NCI-H460 (cell line): ENCODE data around the gene MAP3K5. TPM values are rescaled to one million over a fixed set of nuclear protein-coding genes. Genes with fewer than 3 reads are reported as not detected.
"Not testable (repeated sequence)": the region's sequence is repeated elsewhere in the genome, so short reads cannot be mapped to it uniquely, and the experiment has no call there.

ENCODE experiments used
- DNase-seq: peaks from one replicate; pipeline ENCODE4 v3.0.0-alpha.2; 2016; ENCODE audit warnings: low read depth; ENCODE audit errors: extremely low read depth
- total RNA-seq: library from RNA; depleted of rRNA; stranded (reverse); fragments of >200 nt; shearing (Covaris generic); gene quantifications from 2 replicates; pipeline ENCODE4 v1.2.3, GENCODE V29; 2014

Gene MAP3K5
- total RNA-seq, 1 experiment from 2014 or later, result 6.8 TPM

GRCh38 chr6:136772685-136773472 lies 19.4 kb downstream of the MAP3K5 start:
- no peak for DNase-seq

GRCh38 chr6:136771306-136771705 lies 21.0 kb downstream of the MAP3K5 start:
- no peak for DNase-seq

GRCh38 chr6:136769759-136770158 lies 22.5 kb downstream of the MAP3K5 start:
- no peak for DNase-seq

- DNase-seq, result no peak
These were observed 23.2 kb downstream of the MAP3K5 start for GRCh38 chr6:136769124-136769523.

GRCh38 chr6:136767570-136768309 lies 24.5 kb downstream of the MAP3K5 start:
- DNase-seq, result no peak

GRCh38 chr6:136767103-136767502 lies 25.2 kb downstream of the MAP3K5 start:
- no peak for DNase-seq

GRCh38 chr6:136766274-136766673 lies 26.0 kb downstream of the MAP3K5 start:
- DNase-seq, result no peak

- no peak for DNase-seq
These were observed 27.7 kb downstream of the MAP3K5 start for GRCh38 chr6:136764517-136764993.

GRCh38 chr6:136763716-136764516 lies 28.4 kb downstream of the MAP3K5 start:
- no peak for DNase-seq

- no peak for DNase-seq
These were observed 29.0 kb downstream of the MAP3K5 start for GRCh38 chr6:136763255-136763654.

GRCh38 chr6:136762022-136762975 lies 30.0 kb downstream of the MAP3K5 start:
- DNase-seq, result no peak

GRCh38 chr6:136761227-136761922 lies 30.9 kb downstream of the MAP3K5 start:
- DNase-seq, result no peak

- DNase-seq, result not testable (repeated sequence)
These were observed 31.5 kb downstream of the MAP3K5 start for GRCh38 chr6:136760781-136761180.

GRCh38 chr6:136757150-136757549 lies 35.1 kb downstream of the MAP3K5 start:
- no peak for DNase-seq

GRCh38 chr6:136754820-136755219 lies 37.5 kb downstream of the MAP3K5 start:
- DNase-seq, result no peak

- no peak for DNase-seq
These were observed 38.7 kb downstream of the MAP3K5 start for GRCh38 chr6:136753624-136754023.

GRCh38 chr6:136752554-136752953 lies 39.7 kb downstream of the MAP3K5 start:
- DNase-seq, result no peak

GRCh38 chr6:136751991-136752390 lies 40.3 kb downstream of the MAP3K5 start:
- no peak for DNase-seq

- DNase-seq, result no peak
These were observed 40.7 kb downstream of the MAP3K5 start for GRCh38 chr6:136751522-136751956.
